Measurements from ENCODE around the gene DISC1.

Gene DISC1

DNA sequence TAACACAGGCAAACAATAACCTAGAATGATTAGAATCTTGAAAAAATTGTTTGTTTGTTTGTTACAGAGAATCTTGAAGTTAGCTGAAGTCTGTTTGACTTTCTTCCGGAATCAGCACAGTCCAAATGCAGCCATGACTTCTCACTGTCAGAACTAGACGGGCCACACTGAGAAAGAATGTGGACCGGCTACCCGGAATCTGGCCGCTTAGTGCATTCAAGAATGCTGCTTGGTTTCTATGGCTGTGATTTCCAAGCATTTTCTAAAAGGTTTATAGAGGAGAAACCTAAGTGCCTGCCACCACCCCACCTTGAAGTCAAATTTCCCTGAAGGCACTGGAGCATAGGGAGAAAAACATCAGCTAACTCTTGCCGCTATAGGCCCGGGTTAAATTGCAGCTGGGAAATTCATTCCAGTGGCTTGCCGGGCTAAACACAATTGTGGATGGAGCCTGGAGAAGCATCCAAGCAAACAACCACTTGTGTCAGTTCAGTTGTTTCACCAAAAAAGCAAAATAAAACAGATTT is 231.1 kb downstream of the DISC1 start:
- no peak for ATAC-seq
- TF ChIP-seq SNAI2 (CRISPR knock-in tag; IDR thresholded peaks at IDR 0.05): no peak
- TF ChIP-seq, protein P1, sequence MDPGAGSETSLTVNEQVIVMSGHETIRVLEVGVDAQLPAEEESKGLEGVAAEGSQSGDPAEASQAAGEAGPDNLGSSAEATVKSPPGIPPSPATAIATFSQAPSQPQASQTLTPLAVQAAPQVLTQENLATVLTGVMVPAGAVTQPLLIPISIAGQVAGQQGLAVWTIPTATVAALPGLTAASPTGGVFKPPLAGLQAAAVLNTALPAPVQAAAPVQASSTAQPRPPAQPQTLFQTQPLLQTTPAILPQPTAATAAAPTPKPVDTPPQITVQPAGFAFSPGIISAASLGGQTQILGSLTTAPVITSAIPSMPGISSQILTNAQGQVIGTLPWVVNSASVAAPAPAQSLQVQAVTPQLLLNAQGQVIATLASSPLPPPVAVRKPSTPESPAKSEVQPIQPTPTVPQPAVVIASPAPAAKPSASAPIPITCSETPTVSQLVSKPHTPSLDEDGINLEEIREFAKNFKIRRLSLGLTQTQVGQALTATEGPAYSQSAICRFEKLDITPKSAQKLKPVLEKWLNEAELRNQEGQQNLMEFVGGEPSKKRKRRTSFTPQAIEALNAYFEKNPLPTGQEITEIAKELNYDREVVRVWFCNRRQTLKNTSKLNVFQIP (CRISPR knock-in tag; IDR thresholded peaks at IDR 0.05; ENCODE audit: borderline replicate concordance, low read depth): no peak
- TF ChIP-seq GLIS3 (CRISPR knock-in tag; IDR thresholded peaks at IDR 0.05): no peak
- TF ChIP-seq CSDC2 (CRISPR knock-in tag; IDR thresholded peaks at IDR 0.05): no peak

DNA sequence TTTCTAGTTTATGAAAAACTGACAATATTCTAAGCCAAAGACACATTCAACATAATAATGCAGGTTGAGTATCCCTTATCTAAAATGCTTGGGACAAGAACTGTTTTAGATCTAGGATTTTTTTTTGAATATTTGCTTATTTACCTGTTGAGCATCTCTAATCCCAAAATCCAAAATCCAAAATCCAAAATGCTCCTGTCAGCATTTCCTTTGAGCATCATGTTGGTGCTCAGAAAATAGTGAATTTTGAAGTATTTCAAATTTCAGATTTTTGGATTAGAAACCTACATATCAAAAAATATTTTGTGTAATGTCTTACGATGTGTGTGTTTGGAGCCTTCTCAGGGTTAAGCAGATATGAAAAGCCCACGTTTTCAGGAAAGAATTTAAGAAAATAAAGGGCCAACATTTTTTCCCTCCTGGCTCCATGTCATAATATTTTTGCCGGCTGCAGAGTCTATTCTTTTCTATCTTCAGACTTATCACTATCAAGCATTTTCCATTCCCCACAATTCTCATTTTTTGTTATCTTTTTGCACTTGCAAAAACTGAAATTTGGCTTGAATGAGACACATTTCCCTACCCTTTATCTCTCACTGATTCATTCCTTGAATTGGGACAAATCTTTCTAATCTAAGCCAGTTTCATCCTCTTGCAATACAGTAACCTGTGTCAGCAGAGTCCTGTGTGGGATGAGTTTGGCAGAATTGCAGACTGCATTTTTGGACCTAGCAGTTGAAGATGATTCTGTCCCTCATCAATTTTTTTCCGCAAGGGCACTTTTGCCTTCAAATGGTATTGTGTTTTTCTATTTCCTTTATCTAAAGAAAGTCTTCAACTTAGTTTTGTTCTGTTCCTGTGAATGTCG is 233.9 kb downstream of the DISC1 start:
- ATAC-seq: no peak
- no peak for TF ChIP-seq PPARA (CRISPR knock-in tag; IDR thresholded peaks at IDR 0.05; ENCODE audit: borderline replicate concordance)
- TF ChIP-seq ZC3H10 (CRISPR knock-in tag; IDR thresholded peaks at IDR 0.05): no peak
- TF ChIP-seq, protein P2, sequence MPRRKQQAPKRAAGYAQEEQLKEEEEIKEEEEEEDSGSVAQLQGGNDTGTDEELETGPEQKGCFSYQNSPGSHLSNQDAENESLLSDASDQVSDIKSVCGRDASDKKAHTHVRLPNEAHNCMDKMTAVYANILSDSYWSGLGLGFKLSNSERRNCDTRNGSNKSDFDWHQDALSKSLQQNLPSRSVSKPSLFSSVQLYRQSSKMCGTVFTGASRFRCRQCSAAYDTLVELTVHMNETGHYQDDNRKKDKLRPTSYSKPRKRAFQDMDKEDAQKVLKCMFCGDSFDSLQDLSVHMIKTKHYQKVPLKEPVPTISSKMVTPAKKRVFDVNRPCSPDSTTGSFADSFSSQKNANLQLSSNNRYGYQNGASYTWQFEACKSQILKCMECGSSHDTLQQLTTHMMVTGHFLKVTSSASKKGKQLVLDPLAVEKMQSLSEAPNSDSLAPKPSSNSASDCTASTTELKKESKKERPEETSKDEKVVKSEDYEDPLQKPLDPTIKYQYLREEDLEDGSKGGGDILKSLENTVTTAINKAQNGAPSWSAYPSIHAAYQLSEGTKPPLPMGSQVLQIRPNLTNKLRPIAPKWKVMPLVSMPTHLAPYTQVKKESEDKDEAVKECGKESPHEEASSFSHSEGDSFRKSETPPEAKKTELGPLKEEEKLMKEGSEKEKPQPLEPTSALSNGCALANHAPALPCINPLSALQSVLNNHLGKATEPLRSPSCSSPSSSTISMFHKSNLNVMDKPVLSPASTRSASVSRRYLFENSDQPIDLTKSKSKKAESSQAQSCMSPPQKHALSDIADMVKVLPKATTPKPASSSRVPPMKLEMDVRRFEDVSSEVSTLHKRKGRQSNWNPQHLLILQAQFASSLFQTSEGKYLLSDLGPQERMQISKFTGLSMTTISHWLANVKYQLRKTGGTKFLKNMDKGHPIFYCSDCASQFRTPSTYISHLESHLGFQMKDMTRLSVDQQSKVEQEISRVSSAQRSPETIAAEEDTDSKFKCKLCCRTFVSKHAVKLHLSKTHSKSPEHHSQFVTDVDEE (CRISPR knock-in tag; IDR thresholded peaks at IDR 0.05): no peak
- no peak for TF ChIP-seq ZFP3 (CRISPR knock-in tag; IDR thresholded peaks at IDR 0.05)
- TF ChIP-seq ZNF70 (CRISPR knock-in tag; IDR thresholded peaks at IDR 0.05): no peak
- TF ChIP-seq BACH2 (CRISPR knock-in tag; IDR thresholded peaks at IDR 0.05; ENCODE audit: borderline replicate concordance): no peak
- TF ChIP-seq ISL1 (CRISPR knock-in tag; IDR thresholded peaks at IDR 0.05): no peak
- TF ChIP-seq TOX (CRISPR knock-in tag; IDR thresholded peaks at IDR 0.05; ENCODE audit: borderline replicate concordance): no peak
- no peak for TF ChIP-seq TCF4 (CRISPR knock-in tag; IDR thresholded peaks at IDR 0.05; ENCODE audit: borderline replicate concordance)
- TF ChIP-seq ESRRG (CRISPR knock-in tag; IDR thresholded peaks at IDR 0.05): no peak
- no peak for TF ChIP-seq GLIS3 (CRISPR knock-in tag; IDR thresholded peaks at IDR 0.05)
- no peak for TF ChIP-seq RARB (CRISPR knock-in tag; IDR thresholded peaks at IDR 0.05)
- no peak for TF ChIP-seq ZNF565 (CRISPR knock-in tag; conservative IDR thresholded peaks at IDR 0.05; ENCODE audit: low read depth)
- TF ChIP-seq OSR1 (CRISPR knock-in tag; IDR thresholded peaks at IDR 0.05): no peak
- TF ChIP-seq ZFP30 (CRISPR knock-in tag; IDR thresholded peaks at IDR 0.05): no peak
- TF ChIP-seq CSDC2 (CRISPR knock-in tag; IDR thresholded peaks at IDR 0.05): no peak
- TF ChIP-seq SNAI2 (CRISPR knock-in tag; IDR thresholded peaks at IDR 0.05): no peak
- TF ChIP-seq, protein P3, sequence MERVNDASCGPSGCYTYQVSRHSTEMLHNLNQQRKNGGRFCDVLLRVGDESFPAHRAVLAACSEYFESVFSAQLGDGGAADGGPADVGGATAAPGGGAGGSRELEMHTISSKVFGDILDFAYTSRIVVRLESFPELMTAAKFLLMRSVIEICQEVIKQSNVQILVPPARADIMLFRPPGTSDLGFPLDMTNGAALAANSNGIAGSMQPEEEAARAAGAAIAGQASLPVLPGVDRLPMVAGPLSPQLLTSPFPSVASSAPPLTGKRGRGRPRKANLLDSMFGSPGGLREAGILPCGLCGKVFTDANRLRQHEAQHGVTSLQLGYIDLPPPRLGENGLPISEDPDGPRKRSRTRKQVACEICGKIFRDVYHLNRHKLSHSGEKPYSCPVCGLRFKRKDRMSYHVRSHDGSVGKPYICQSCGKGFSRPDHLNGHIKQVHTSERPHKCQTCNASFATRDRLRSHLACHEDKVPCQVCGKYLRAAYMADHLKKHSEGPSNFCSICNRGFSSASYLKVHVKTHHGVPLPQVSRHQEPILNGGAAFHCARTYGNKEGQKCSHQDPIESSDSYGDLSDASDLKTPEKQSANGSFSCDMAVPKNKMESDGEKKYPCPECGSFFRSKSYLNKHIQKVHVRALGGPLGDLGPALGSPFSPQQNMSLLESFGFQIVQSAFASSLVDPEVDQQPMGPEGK (CRISPR knock-in tag; IDR thresholded peaks at IDR 0.05; ENCODE audit: borderline replicate concordance): no peak
- TF ChIP-seq, protein P4, sequence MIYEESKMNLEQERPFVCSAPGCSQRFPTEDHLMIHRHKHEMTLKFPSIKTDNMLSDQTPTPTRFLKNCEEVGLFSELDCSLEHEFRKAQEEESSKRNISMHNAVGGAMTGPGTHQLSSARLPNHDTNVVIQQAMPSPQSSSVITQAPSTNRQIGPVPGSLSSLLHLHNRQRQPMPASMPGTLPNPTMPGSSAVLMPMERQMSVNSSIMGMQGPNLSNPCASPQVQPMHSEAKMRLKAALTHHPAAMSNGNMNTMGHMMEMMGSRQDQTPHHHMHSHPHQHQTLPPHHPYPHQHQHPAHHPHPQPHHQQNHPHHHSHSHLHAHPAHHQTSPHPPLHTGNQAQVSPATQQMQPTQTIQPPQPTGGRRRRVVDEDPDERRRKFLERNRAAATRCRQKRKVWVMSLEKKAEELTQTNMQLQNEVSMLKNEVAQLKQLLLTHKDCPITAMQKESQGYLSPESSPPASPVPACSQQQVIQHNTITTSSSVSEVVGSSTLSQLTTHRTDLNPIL (CRISPR knock-in tag; IDR thresholded peaks at IDR 0.05; ENCODE audit: low read depth): no peak

DNA sequence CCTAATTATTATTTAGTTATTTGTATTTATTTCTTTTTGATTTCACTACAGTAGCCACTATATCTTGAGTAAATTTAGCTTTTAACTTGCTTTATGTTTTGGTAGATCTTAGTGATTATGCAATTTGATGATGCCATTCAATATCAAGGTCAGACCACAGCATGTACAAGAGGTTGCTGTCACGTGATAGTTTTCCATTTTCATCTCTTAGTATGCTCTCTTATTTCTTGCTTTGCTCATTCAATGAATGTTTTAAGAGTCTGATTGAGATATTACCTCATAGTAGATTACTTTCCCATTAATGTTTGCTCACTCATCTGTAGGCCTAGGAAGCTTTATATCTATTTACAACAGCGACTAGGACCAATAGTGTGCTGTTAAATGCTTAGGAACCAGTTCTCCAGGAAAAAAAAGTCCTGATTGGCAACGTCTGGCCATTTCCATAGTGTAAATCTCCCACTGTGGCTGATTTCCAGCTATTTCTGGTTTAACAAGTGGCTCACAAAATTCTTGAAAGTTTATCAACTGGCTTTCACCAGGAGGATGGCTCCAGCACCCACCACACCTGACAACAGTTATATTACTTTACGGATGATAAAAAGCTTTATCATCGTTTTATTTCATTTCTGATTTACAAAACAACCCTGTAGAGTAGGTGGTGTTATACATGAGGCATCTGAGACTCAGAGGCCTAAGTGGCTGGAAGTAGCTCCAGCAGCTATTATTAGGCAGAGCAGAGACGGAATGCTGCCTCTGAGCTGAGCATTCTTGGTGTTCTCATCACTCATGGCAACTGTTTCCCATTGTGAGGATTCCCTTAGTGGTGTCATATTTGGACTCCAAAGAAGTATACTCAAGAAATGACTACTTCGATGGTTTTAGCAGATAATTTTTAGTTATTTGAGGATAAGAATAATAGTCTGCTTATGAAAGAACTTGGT is 235.2 kb downstream of the DISC1 start:
- ATAC-seq: peak; percentile 79
- TF ChIP-seq ESRRG (CRISPR knock-in tag; IDR thresholded peaks at IDR 0.05) (no peak), TCF4 (CRISPR knock-in tag; IDR thresholded peaks at IDR 0.05; ENCODE audit: borderline replicate concordance) (no peak), SNAI2 (CRISPR knock-in tag; IDR thresholded peaks at IDR 0.05) (no peak), TOX (CRISPR knock-in tag; IDR thresholded peaks at IDR 0.05; ENCODE audit: borderline replicate concordance) (no peak), ZNF70 (CRISPR knock-in tag; IDR thresholded peaks at IDR 0.05) (no peak), ARNTL (CRISPR knock-in tag; IDR thresholded peaks at IDR 0.05; ENCODE audit: borderline replicate concordance, low read depth) (no peak), ZNF8 (CRISPR knock-in tag; IDR thresholded peaks at IDR 0.05) (no peak), ISL1 (CRISPR knock-in tag; IDR thresholded peaks at IDR 0.05) (no peak), PPARA (CRISPR knock-in tag; IDR thresholded peaks at IDR 0.05; ENCODE audit: borderline replicate concordance) (no peak)
- TF ChIP-seq, protein P2 (CRISPR knock-in tag; IDR thresholded peaks at IDR 0.05): no peak
- TF ChIP-seq, protein P1 (CRISPR knock-in tag; IDR thresholded peaks at IDR 0.05; ENCODE audit: borderline replicate concordance, low read depth): no peak
